Measurements from ENCODE around the gene SKI. TPM values are rescaled to one million over a fixed set of nuclear protein-coding genes. Genes with fewer than 3 reads are reported as not detected.

Gene SKI
- polyA plus RNA-seq, 3 donors = 0.20 to 6.6 (median 0.25) TPM

DNA sequence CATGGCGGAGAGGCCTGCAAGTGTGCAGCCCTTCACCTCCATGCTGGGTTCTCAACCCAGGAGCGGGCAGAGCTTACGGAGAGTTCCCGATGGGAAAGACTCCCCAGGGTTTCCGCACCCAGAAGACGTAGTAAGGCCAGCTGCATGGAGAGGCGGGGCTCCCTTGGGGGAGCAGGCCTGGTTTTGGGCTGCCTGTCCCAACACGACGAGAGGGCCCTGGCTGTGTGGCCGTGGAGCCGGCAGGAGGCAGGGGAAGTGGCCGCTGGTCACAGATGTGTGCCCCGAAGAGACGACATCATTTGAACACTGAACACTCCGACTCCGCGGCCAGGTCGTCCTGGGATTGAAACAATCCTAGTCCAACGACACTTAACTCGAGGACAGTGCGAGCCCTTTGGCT lies 106.2 kb downstream of the SKI start:
- no peaks in the 10 kb centered on the region for H3K36me3 ChIP-seq (replicated peaks in 1 of 2; ENCODE audit: control insufficient read depth in 1 of 2, insufficient read depth in 2 of 2, low read length in 2 of 2)
- H3K4me1 ChIP-seq (ENCODE audit: control insufficient read depth in 1 of 2, insufficient read depth in 2 of 2, low read length in 2 of 2) = no peaks in the 10 kb centered on the region
- H3K9me3 ChIP-seq (replicated peaks in 1 of 2; ENCODE audit: control insufficient read depth in 1 of 2, insufficient read depth in 1 of 2, low read length in 2 of 2) = no peaks in the 10 kb centered on the region
- intact Hi-C loops (cut with micrococcal nuclease) = no loop called here
- H2AFZ ChIP-seq (ENCODE audit: insufficient read depth, low read depth, low read length, poor library complexity, severe bottlenecking) = no peak overlapping the region
- TF ChIP-seq, protein P1, sequence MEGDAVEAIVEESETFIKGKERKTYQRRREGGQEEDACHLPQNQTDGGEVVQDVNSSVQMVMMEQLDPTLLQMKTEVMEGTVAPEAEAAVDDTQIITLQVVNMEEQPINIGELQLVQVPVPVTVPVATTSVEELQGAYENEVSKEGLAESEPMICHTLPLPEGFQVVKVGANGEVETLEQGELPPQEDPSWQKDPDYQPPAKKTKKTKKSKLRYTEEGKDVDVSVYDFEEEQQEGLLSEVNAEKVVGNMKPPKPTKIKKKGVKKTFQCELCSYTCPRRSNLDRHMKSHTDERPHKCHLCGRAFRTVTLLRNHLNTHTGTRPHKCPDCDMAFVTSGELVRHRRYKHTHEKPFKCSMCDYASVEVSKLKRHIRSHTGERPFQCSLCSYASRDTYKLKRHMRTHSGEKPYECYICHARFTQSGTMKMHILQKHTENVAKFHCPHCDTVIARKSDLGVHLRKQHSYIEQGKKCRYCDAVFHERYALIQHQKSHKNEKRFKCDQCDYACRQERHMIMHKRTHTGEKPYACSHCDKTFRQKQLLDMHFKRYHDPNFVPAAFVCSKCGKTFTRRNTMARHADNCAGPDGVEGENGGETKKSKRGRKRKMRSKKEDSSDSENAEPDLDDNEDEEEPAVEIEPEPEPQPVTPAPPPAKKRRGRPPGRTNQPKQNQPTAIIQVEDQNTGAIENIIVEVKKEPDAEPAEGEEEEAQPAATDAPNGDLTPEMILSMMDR (IDR thresholded peaks at IDR 0.05) = no peak
- H3K9ac ChIP-seq (ENCODE audit: insufficient read depth, low read length, poor library complexity, severe bottlenecking) = no peak overlapping the region
- peak overlapping the region in 1 of 7 donors; percentile 55 for H3K27ac Mint-ChIP-seq
- DNase-seq = no peak
- H3K4me2 ChIP-seq (replicated peaks; ENCODE audit: extremely low read depth, low read length, poor library complexity, severe bottlenecking) = no peak overlapping the region
- no peaks in the 10 kb centered on the region for H3K79me2 ChIP-seq (ENCODE audit: insufficient read depth, low read length)
- H3K4me1 Mint-ChIP-seq = no peaks in the 10 kb centered on the region
- no peaks in the 10 kb centered on the region for H3K27me3 ChIP-seq (ENCODE audit: control insufficient read depth in 2 of 2, insufficient read depth in 2 of 2, low read length in 2 of 2)
- no peak overlapping the region for H3K4me3 Mint-ChIP-seq
- H3K4me3 ChIP-seq (replicated peaks in 1 of 3; ENCODE audit: low read depth in 2 of 3, low read length in 3 of 3) = no peak overlapping the region
- H3K27ac ChIP-seq (ENCODE audit: low read depth in 1 of 2, low read length in 2 of 2) = no peak overlapping the region
- H3K9me3 Mint-ChIP-seq = peaks cover 0 to 2% (median 0%) of the 10 kb centered on the region in 7 donors
- WGBS (ENCODE audit: insufficient coverage) = 94% methylated on average over 21 of the region's 21 CpGs
- H4K20me1 ChIP-seq (ENCODE audit: insufficient read depth, low read length) = no peaks in the 10 kb centered on the region
- no peaks in the 10 kb centered on the region for H3K36me3 Mint-ChIP-seq
- H3K27me3 Mint-ChIP-seq (ENCODE audit: low read depth in 3 of 3) = peaks cover 4 to 10% (median 4%) of the 10 kb centered on the region in 3 donors

DNA sequence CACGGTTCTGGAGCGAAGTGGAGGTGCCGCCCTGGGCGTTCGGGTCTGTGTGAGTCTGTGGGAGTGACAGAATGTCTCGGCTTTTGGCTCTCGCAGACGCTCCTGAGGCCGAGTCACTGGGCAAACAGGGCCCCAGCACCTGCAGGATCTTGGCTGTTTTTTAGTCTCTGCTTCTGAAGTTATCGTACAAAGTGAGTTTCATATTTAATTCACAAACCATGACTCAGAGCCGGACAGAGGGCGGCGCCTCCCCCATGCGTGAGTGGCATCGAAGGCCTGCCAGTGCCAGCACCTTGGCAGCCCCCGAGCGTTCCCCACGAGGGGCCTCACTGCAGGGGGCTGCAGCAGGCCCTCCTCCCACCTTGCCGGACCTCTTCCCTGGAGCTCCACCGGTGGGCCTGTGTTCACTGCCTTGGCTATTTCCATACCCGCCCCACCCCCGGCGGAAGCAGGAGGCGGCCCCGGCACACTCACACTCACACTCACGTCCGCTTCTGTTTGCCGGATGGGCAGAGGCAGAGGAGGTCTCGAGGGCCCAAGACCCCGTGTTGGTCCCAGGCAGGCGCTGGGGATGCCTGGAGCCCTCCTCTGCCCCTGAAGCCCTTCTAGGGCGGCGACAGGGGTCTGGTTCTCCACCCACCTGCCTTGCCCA lies 106.9 kb downstream of the SKI start:
- no peak for DNase-seq
- WGBS (ENCODE audit: insufficient coverage) = 90% methylated on average over 26 of the region's 33 CpGs
- no peak overlapping the region for H3K4me2 ChIP-seq (replicated peaks; ENCODE audit: extremely low read depth, low read length, poor library complexity, severe bottlenecking)

More for the DNA sequence above, 106.9 kb downstream of the SKI start:
- no peaks in the 10 kb centered on the region for H3K36me3 Mint-ChIP-seq
- Histone ChIP-seq H3K79me2 (ENCODE audit: insufficient read depth, low read length) (no peaks in the 10 kb centered on the region), H3K4me3 (replicated peaks in 1 of 3; ENCODE audit: low read depth in 2 of 3, low read length in 3 of 3) (no peak overlapping the region), H3K4me1 (ENCODE audit: control insufficient read depth in 1 of 2, insufficient read depth in 2 of 2, low read length in 2 of 2) (no peaks in the 10 kb centered on the region), H3K27me3 (ENCODE audit: control insufficient read depth in 2 of 2, insufficient read depth in 2 of 2, low read length in 2 of 2) (no peaks in the 10 kb centered on the region), H3K9ac (ENCODE audit: insufficient read depth, low read length, poor library complexity, severe bottlenecking) (no peak overlapping the region), H4K20me1 (ENCODE audit: insufficient read depth, low read length) (no peaks in the 10 kb centered on the region), H2AFZ (ENCODE audit: insufficient read depth, low read depth, low read length, poor library complexity, severe bottlenecking) (no peak overlapping the region), H3K36me3 (replicated peaks in 1 of 2; ENCODE audit: control insufficient read depth in 1 of 2, insufficient read depth in 2 of 2, low read length in 2 of 2) (no peaks in the 10 kb centered on the region), H3K9me3 (replicated peaks in 1 of 2; ENCODE audit: control insufficient read depth in 1 of 2, insufficient read depth in 1 of 2, low read length in 2 of 2) (no peaks in the 10 kb centered on the region), H3K27ac (ENCODE audit: low read depth in 1 of 2, low read length in 2 of 2) (no peak overlapping the region)
- no peak overlapping the region for H3K4me3 Mint-ChIP-seq
- H3K9me3 Mint-ChIP-seq = peaks cover 0 to 2% (median 0%) of the 10 kb centered on the region in 7 donors
- TF ChIP-seq, protein P1 (IDR thresholded peaks at IDR 0.05) = no peak
- H3K27me3 Mint-ChIP-seq (ENCODE audit: low read depth in 3 of 3) = peaks cover 4 to 10% (median 4%) of the 10 kb centered on the region in 3 donors
- intact Hi-C loops (cut with micrococcal nuclease) = no loop called here
- H3K4me1 Mint-ChIP-seq = no peaks in the 10 kb centered on the region
- H3K27ac Mint-ChIP-seq = no peak overlapping the region

Data from CD14-positive monocyte (primary cell).